ENCODE measurements around the gene LENG1.

LENG1 gene

GRCh38 chr19:54137699-54138488 is 21.6 kb downstream of the LENG1 start, which contains the start of gene CNOT3:
Gene CNOT3 (plus strand): TSS chr19:54137762. CDS start chr19:54142979, 5,217 bp downstream.
- peak; percentile 5 for DNase-seq

GRCh38 chr19:54136864-54137698 is 22.4 kb downstream of the LENG1 start:
- DNase-seq, result peak; percentile 100

GRCh38 chr19:54136086-54136863 is 23.2 kb downstream of the LENG1 start:
- no peak for DNase-seq

GRCh38 chr19:54133957-54134590 is 25.4 kb downstream of the LENG1 start:
- DNase-seq, result peak; percentile 27

GRCh38 chr19:54133312-54133956 is 26.1 kb downstream of the LENG1 start:
- DNase-seq, result peak; percentile 86

- no peak for DNase-seq
Observed at GRCh38 chr19:54129617-54129996, 29.9 kb downstream of the LENG1 start.

GRCh38 chr19:54128796-54129616 is 30.5 kb downstream of the LENG1 start:
- no peak for DNase-seq

- no peak for DNase-seq
Observed at GRCh38 chr19:54128441-54128725, 31.1 kb downstream of the LENG1 start.

- DNase-seq, result no peak
Observed at GRCh38 chr19:54127688-54128440, 31.7 kb downstream of the LENG1 start.

- DNase-seq, result no peak
Observed at GRCh38 chr19:54125713-54126112, 33.8 kb downstream of the LENG1 start.

- no peak for DNase-seq
Observed at GRCh38 chr19:54124393-54124792, 35.1 kb downstream of the LENG1 start.

GRCh38 chr19:54123682-54124081 is 35.8 kb downstream of the LENG1 start:
- no peak for DNase-seq

- DNase-seq, result no peak
Observed at GRCh38 chr19:54121259-54121658, 38.3 kb downstream of the LENG1 start.

- DNase-seq, result peak; percentile 96
Observed at GRCh38 chr19:54115109-54116063, 44.1 kb downstream of the LENG1 start, which contains the start of the genes PRPF31 and TFPT. Gene PRPF31 (plus strand): TSS chr19:54115754. CDS start chr19:54118279, 2,525 bp downstream. Gene TFPT (minus strand): TSS chr19:54115657. CDS start chr19:54115269, 388 bp downstream.

GRCh38 chr19:54114340-54115108 is 45.0 kb downstream of the LENG1 start:
- DNase-seq, result no peak

GRCh38 chr19:54109651-54110050 is 49.9 kb downstream of the LENG1 start:
- no peak for DNase-seq

- DNase-seq, result no peak
Observed at GRCh38 chr19:54108496-54108895, 51.0 kb downstream of the LENG1 start.

- DNase-seq, result no peak
Observed at GRCh38 chr19:54107876-54108490, 51.5 kb downstream of the LENG1 start.
